HTR-8/SVneo (cell line): Measurements from ENCODE around the gene TRAF7.
A peak's percentile ranks its signal among the peaks of the same experiment; 100 is the strongest.

Experiments used
- DNase-seq: peaks from one replicate; pipeline ENCODE4 v3.0.0; 2011; ENCODE audit warnings: low spot score, mixed read lengths; ENCODE audit not compliant: insufficient read length
- FAIRE-seq: peaks from 2 replicates; lab custom pipeline; 2011; peaks lifted over from hg19 to GRCh38; lab: Jason Lieb, UNC

Gene TRAF7

DNA sequence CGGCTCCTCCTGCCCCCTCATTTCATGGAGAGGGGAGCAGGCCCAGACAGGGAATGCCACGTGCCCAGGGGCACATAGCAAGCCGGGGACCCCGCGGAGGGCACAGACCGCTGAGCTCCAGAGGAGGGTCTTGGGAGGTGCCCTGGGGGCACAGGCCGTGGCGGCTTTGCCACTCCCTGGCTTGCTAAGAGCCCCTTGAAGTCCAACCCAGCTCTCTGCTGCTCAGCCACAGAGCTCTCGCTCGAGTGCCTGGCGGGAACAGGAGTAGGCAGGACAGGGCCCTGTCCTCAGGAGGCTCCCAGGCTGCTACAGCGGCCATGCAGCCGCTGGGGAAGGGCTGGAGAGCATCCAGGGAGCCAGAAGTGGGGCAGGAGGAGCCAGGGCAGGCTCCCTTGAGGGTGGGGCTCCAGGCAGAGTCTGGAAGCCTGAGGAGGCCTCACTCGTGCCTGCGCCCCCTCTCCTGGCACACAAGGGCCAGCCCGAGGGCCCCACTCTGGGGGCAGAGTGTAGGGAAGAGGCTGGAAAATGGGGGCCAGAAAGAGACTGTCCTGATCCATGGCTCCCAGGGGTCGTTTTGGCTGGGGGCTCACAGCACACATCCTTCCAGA lies 11.6 kb upstream of the TRAF7 start:
- DNase-seq (no peak), FAIRE-seq (no peak)

DNA sequence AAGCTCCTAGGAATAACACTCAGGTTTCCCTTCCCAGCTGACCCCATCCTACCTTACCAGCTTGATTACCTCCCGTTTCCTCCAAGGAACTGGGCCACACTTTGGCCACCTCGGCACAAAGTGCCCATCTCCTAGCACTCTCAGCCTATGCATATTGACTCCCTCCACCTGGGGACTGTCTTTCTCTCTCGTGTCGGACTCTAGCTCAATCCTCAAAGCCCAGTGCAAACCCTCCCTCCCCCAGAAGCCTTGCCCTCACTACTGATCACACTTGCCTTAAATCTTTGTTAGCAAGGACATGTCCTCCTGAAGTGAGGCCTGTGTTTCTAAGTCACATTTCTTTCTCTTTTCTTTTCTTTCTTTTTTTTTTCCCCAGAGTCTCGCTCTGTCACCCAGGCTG lies 9.7 kb upstream of the TRAF7 start:
- no peak for FAIRE-seq
- no peak for DNase-seq

DNA sequence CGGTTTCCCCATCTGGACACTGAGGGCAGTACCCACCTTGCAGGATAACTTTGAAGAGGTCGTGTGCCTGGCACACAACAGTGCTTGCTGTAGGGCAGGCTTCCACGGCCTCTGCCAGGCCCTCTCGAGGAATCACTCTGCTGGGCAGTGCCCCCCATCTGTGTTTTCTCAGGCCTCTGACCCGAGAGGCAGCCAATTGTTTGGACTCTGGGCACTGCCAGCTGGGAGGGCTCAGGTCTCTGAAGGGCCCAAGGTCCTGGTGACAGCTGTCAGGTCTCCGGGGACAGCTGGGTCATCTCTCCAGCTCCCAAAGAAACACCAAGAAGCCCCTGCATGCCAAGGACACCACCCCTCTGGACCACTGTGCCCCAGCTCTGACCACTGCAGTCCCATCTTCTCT lies 8.2 kb upstream of the TRAF7 start:
- FAIRE-seq (no peak), DNase-seq (no peak)

GRCh38 chr16:2147981-2148671 lies 7.5 kb upstream of the TRAF7 start, which contains the start of gene RAB26:
TSS of gene RAB26 (plus strand) at chr16:2148625. CDS start at chr16:2148784, 159 bp downstream.
- FAIRE-seq (peak; percentile 76), DNase-seq (peak; percentile 64)

GRCh38 chr16:2148714-2149629 lies 6.6 kb upstream of the TRAF7 start:
- DNase-seq (no peak), FAIRE-seq (no peak)

DNA sequence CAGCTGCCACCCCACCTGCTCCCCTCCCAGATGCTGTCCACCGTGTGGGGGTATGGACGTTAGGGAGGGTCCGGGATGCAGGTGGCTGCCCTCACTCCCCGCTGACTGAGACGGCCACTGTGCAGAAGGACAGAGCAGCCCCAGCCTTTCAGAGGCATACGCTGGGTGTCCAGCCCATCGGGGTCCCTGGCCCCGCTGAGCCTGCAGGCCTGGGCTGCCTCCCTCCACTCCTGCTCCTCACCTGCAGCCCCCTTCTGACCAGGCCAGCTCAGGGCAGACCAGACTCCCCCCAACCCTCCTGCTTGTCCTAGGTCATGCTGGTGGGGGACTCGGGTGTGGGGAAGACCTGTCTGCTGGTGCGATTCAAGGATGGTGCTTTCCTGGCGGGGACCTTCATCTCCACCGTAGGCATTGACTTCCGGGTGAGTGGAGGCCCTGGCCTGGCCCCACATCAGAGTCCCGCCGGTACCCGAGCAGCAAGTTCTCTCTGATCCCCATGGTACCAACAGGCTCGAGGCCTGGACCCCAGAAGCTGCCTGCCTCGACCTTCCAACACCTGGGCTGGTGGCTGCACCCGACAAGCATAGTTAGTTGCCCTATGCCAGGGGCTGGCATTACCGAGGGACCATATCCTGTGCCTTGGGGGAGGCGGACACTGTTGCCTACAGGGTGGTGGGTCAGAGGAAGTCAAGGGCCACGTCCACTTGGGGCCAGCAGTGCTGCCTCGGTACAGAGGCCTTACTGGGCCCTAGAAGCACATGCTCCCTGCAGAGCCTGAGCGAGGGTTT lies 5.8 kb upstream of the TRAF7 start:
- FAIRE-seq (no peak), DNase-seq (no peak)

GRCh38 chr16:2150418-2151187 lies 5.0 kb upstream of the TRAF7 start:
- no peak for FAIRE-seq
- no peak for DNase-seq

DNA sequence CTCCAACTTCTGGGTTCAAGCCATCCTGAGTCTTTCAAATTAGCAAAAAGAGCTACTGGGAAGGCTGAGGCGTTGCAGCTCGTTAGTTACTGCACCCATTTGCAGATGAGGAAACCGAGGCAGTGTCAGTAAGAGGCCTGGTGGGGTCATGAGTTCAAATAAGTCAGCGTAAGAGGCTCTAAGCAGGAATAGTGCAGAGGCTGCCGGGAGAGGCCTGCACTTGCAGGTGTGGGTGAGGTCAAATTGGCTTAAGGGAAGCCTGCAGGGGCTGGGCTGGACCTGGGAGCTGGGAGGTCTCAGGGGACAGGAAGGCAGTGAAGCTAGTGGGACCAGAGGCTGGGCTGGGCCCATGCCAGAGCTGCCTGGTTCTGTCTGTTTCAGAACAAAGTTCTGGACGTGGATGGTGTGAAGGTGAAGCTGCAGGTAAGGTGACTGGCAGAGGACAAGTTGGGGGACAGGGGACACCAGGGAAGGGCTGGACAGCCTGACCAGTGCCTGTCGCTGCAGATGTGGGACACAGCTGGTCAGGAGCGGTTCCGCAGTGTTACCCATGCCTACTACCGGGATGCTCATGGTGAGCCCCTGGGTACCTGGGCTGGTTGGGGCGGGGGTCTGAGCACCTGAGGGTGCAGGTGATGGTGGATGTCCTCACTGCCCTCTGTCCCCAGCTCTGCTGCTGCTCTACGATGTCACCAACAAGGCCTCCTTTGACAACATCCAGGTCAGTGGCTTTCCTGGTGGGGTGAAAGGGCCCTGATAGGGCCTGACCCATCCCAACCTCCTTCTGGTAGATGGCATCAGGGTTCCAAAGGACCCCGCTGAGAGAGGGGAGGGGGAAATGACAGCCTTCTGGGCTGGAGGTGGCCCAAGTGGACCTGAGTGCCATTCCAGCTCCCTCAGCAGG lies 4.1 kb upstream of the TRAF7 start:
- DNase-seq, result no peak
- no peak for FAIRE-seq

DNA sequence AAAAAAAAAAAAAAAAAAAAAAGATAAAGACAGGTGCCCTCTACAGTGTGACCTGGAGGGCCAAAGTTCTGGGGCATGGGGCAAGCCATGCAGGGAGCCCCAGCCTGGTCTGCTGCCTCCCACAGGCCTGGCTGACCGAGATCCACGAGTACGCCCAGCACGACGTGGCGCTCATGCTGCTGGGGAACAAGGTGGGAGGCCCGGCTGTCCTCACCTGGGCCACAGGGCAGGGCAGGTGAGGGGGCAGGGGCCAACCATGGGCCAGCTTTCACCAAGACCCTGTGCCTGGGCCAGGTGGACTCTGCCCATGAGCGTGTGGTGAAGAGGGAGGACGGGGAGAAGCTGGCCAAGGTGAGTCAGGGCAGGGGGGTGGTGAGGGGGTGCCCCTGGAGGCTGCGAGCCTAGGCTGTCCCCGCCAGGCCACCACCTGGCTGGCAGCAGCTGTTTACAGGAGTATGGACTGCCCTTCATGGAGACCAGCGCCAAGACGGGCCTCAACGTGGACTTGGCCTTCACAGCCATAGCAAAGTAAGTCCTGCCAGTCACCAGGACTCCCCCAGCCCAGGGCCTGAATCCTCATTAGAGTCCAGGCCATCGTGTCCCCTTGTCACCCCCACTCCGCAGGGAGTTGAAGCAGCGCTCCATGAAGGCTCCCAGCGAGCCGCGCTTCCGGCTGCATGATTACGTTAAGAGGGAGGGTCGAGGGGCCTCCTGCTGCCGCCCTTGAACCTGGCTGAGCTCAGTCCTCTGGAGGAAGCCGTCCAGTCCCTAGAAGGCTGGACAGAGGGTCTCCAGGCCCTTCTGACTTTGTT lies 2.7 kb upstream of the TRAF7 start:
- no peak for FAIRE-seq
- DNase-seq, result no peak

DNA sequence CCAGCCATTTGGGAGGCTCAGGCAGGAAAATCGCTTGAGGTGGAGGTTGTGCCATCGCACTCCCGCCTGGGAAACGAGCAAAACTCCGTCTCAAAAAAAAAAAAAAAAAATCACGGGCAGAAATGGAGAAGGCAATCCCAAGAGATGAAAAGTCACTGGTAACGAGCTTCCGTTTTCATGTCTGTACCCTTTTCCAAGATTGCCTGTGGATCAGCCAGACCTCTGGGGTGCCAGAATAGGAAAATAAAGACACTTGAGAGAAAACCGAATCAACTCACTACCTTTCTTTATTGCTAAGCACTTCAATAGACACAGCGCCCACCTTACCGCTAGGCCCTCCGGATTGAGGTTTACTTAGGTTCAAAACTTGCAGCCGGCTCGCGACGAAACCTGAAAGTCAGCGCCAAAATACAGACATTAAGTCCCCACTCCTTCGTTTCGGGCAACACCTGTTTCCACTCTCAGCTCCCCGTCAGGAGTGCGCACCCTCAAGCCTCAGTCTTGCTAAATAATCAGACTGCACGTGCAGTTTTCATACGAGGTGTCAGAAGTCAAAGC lies 970 bp upstream of the TRAF7 start:
- DNase-seq, result no peak
- no peak for FAIRE-seq

GRCh38 chr16:2155977-2156848 lies 631 bp downstream of the TRAF7 start:
- no peak for FAIRE-seq
- no peak for DNase-seq

GRCh38 chr16:2156849-2157224 lies 1.3 kb downstream of the TRAF7 start:
- DNase-seq, result no peak
- FAIRE-seq, result no peak

GRCh38 chr16:2157480-2158261 lies 2.1 kb downstream of the TRAF7 start:
- FAIRE-seq (no peak), DNase-seq (no peak)

GRCh38 chr16:2158262-2158638 lies 2.7 kb downstream of the TRAF7 start:
- DNase-seq, result no peak
- no peak for FAIRE-seq

- DNase-seq, result no peak
- no peak for FAIRE-seq
These were observed 3.7 kb downstream of the TRAF7 start for GRCh38 chr16:2159175-2159838.
